GM18505 (cell line): ENCODE measurements around the gene RACK1.

Experiments used
- ATAC-seq: cut with Tn5 transposase; IDR thresholded peaks from one replicate; pipeline ENCODE4 v1.9.1; 2021; ENCODE audit not compliant: unreplicated experiment
- POLR2A ChIP-seq: IDR thresholded peaks from 4 replicates; pipeline ENCODE4 v1.6.1; 2011; ENCODE audit warnings: borderline replicate concordance; ENCODE audit not compliant: insufficient read depth, insufficient read length; ENCODE audit errors: extremely low read depth

The RACK1 gene

DNA sequence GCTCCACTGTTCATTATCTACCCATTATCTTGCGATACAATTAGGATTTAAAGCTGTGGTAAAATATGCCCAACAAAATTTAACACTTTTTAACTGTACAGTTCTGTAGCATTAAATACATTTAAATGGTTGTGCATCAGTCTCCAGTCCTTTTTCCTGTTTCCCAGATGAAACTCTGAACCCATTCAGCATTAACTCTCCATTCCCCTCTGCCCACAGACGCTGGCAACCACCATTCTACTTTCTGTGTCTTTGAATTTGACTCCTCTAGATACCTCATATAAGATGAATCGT, 35.8 kb downstream of the RACK1 start:
- no peak for ATAC-seq
- TF ChIP-seq POLR2A = no peak

DNA sequence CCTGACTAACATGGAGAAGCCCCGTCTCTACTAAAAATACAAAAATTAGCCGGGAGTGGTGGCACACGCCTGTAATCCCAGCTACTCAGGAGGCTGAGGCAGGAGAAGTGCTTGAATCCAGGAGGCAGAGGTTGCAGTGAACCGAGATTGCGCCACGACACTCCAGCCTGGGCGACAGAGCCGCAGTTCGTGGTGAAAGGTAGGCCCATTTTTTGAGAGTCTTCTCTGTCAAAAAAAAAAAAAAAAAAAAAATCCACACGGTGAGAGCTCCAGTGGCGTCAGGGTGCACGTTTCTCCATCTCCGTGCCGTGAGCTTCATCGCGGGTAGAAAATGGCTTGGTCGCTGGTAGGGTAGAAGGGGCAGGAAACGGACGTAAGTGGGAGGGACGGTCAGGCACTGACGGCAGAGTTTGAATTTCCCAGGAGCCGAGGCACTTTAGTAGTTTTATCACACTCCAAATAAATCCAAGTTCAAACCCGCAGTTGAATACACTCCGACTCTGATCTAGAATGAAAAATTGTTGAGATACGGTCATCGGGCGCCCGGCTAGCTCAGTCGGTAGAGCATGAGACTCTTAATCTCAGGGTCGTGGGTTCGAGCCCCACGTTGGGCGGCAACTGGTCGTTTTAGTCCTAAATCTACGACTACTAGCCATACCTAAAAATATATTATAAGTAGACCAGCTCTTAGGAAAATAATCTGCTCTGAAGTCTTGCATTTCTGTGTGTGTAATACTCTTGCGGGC, 36.3 kb downstream of the RACK1 start:
- ATAC-seq = no peak
- no peak for TF ChIP-seq POLR2A

DNA sequence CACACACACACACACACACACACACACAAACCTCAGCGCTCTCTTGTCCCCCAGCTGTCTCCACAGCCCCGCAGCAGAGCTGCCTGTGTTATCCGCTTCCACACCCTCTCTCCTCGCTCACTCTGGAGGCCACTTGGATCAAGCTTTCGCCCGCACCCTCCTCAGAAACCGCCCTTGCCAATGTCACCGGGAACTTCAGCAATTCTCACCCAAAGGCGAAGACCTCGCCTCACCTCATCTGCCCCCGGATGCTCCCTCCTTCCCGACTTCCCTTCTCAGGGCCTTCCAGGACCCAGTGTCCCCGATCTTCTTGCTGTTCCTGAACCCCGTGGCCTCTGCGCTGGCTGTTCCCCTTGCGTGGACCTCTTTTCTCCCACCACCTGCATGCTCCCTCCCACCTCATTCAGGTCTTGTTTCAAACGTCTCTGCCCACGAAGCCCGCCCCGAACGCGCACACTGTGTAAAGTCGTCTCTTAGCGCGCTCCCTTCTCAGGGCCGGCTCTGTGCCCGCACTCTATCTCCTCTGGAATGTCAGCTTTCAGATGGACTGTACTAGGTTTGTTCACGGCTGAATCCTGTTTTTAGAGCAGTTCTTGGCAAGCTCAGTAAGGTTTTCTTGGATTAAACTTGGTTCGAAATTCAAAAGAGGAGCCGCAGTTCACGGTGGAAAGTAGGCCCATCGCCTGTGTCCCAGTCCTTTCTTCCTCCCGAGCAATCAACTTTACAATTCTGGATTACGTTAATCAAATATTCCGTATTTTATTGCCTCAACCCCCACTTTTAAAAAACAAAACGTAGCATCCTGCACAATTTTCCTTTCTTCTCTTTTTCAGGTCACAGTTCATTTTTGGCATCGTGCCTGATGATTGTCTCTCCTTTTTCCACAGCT, 37.7 kb downstream of the RACK1 start:
- no peak for ATAC-seq
- no peak for TF ChIP-seq POLR2A

DNA sequence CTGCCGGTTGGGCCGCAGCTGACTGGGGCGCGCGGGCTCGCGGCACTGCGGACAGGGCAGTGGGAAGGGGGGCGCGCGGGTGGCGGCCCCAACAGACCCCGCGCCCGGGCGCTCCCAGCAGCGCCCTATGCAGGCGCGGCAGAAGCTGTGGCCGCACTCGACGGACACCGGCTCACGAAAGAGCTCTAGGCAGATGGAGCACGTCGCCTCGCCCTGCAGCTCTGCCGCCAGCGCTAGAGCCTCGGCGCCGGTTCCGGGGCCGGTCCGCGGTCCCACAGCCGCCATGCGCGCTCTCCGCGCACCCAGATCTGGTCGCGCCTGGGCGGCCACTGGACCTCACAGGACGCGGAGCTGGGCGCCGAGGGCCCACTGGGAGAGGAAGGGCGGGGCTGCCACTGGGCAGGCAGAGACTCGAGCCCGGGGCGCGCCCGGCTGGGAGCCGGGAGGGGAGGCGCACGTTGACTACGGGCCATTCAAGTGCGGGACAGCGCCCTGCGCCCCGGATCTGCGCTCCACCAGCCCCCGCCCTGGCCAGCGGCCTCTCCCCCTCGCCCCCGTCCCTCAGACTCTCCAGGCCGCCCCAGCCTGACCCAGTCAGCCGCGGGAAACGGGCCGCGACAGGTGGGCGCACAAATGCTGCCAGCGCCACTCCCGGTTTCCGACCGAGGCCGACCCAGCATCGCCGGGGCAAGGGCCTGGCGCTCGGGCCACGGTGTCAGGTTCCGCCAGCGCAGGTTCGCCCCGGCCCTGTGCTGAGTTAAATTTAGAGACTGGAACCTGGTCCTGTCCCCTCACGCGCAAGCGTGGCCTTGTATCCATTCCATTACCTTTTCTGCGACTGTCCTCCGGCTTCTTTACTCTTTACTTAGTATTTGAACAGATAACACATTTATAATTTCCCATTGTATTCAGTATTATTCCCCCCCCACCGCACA, 38.6 kb downstream of the RACK1 start, which contains the start of gene TRIM7:
Gene TRIM7 (minus strand): TSS at position 371 of the 935 bp plus-strand sequence. CDS start 86 bp downstream, at position 285.
- no peak for ATAC-seq
- TF ChIP-seq POLR2A = no peak

DNA sequence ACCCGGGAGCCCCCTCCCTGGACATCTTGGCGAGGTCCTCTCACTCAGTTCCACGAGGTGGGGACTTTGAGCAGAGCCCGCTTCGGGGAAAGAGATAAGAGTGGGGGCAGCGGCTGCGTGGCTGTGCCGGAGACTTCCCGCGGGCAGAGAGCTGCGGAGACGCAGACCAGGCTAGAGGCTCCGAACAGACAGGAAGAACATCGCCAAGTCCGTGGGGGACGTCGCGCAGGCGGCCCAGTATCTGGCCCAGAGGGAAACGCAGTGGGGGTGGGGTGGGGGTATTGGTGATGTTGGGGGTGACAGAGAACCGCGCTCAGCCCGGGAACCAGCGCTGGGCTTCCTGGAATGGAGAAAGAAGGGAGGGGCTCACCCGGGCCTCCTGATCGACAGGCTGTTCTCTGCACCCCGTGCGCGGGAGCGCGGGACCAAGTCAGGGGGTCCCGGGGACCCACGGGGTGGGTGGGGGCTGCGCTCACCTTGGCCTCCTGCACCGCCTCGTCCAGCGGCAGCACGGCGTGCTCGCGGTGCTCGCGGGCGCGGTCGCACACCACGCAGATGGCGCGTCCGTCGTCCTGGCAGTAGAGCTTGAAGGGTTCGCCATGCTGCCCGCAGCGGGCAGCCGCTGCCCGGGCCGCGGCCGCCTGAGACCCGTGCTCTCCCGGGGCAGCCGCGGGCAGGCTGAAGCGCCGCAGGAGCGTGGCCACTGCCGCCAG, 39.4 kb downstream of the RACK1 start:
- no peak for TF ChIP-seq POLR2A
- no peak for ATAC-seq

DNA sequence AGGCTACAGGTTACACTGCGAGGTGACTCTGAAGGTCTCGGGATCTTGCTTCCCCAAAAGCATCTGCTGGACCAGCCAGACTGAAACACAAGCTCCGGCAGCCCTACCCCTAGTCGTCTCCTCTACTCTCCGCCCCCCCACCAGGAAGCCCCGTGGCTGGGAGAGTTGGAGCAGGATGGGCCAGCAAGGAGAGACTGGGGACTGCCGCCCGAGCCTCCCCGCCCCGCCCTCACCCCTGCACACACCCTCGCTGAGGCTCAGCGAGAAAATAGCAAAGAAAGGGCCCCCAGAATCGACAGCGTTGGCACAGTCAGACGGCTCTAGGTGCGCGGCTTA, 40.0 kb downstream of the RACK1 start:
- no peak for ATAC-seq
- no peak for TF ChIP-seq POLR2A

DNA sequence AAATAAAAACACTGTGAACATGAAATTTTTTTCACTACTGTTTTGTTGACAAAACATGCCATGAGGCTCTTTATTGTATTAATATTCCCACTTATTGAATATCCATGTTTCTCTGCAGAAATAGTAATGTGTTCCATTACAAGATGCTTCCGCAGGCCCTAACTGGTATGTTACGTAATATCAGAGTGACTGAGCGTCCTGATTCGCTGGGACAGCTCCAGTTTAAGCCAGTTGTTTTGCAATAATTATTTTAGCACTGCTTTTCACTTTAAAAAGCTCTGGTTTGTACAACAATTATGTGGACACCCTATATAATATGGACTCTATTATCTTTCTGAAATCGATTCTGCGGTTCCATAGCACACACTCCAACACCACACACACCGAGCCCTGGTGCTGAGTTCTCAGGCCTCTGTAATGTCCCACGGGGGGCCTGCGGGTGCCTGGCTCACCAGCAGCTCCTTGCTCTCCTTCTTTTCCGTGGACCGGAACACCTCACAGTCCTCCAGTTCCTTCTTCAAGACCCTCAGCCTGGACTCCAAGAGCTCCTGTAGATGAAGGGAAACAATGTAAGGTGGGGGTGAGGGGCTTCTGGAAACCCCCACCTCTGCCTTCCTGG, 40.5 kb downstream of the RACK1 start:
- no peak for ATAC-seq
- no peak for TF ChIP-seq POLR2A

DNA sequence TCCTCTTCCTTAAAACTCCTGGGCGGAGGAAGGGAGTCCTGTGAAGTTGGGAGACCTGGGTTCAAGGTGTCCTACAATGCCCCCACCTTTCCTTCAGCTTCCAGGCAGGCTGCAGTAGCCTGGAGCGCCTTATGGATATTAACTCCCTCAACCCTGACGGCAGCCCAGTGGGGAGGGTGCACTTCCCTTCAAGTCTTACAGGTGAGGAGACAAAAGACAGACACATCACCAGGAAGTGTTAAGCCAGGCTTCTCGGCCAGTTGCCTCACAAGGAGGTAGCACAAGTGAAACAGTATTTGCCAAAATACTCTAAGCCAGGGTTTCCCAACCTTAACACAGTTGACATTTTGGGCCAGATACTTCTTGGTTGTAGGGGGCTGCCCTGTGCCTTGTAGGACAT, 42.9 kb downstream of the RACK1 start:
- no peak for TF ChIP-seq POLR2A
- no peak for ATAC-seq

DNA sequence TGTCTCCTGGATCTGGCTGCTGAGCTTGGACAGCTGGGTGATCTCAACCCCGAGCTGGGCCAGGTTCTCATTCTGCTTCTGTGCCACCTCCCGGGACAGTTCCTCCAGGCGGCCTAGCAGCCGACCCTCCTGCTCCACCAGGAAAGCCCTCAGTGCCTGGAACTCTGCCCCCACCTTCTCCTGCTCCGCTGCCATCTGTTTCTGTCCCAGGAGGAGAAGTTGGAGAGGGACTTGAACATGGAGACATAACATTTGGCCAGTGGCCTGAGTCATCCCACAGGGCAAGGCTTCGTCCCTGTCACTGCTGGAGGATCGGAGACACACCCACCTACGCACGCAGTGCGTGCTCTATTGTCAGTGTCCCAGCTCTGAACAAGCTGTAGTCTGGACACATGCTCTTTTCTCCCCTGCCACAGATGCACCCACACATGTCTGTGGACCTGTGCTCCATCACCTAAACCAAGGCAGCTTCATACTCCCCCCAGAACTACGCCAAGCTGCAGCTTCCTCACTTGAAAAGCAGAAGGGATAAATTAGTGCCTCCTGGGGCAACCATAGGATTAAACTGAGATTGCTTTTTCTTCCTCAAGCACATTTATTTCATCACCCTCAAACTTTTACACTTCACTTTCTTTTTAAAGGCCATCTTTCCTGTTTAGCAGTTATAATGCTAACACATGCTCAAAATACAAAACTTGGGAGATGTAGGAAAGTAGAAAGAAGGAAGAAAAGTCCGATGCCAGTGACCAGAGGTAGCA, 43.6 kb downstream of the RACK1 start:
- no peak for ATAC-seq
- TF ChIP-seq POLR2A = no peak

DNA sequence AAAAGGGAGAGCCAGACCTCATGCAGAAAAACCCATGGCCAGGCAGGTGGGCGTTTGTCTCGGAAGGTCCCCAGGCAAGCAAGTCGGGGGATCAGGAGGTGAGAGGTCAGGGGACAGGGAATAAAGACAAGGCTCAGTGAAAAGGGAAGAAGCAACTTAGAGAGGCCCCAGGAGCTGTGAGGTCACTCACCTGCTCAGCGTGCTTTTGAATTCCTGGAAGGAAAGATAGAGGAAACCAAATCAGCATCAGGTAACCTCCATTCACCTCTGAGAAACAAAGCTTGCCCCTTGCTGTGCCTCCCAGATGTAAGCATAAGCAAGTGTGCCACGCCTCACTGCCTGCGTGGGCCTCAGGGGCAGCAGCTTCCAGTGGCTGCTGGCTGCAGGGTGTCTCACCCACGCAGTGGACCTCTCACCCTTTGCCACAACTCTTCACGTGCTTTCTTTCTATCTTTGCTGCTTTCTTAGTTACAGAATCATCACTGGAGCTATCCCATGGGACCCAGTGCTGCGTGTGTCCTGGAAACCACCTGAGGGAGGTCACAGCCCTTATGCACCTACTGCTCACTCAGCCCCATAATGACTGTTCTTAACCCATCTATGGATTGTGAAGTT, 44.7 kb downstream of the RACK1 start:
- ATAC-seq = peak; percentile 64

DNA sequence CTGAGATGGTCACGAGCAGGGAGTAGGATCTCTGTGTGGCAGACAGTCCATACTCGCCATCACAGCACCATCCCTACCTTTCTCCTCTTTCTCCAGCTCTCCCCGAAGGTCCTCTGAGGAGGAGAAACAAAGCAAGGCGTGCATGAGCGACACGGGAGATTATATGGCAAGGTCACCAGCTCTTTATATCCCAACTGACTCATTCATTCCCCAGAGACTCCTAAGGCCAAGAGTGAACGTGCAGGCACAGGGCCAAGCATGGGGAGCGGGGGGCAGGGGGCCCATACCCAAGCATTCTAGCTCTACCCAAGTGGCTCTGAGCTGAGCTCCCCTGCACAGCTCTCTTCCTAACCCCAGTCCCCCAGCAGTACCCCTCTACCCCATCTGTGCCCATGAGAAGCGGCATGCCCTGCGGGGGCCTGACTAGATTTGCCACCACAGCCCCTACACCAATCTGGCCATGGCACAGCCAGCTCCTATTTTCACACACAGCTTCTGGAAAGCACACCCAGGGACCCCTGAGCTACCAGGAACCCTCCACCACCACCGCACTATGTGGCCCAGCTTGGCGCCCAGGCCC, 45.5 kb downstream of the RACK1 start:
- no peak for ATAC-seq
- TF ChIP-seq POLR2A = no peak

More for the DNA sequence above, 44.7 kb downstream of the RACK1 start:
- TF ChIP-seq POLR2A = no peak

DNA sequence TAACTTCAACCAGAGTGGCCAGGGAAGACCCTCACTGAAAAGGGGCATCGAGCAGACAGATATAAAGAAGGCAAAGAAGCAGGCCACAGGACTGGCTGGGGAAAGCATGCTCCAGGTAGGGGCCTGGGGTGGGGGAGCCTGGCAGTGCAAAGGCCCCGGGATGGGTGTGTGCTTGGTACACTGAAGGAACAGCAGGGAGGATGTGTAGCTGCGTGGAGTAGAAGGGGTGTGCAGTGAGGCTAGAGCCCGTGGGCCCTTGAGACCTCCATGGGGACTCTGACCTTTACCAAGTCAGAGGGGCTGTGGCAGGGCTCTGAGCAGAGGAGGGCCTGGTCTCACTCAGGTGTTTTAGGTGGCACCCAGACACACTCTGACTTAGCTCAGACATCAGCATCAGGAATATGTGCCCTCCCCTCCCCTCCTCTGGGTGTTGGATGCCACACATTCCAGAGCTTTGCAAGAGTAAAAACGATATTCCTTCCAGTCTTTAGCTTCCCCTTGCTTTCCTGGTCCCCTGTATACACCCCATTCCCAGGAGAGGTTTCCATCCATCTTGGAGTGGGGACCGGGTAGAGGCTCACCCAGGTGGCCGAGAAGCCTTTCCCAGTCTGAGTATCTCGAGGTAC, 46.3 kb downstream of the RACK1 start:
- no peak for TF ChIP-seq POLR2A
- no peak for ATAC-seq
